PC-3 (cell line): ENCODE data around the gene UBE2S. TPM values are rescaled to one million over a fixed set of nuclear protein-coding genes. Genes with fewer than 3 reads are reported as not detected.

Experiments
- ATAC-seq: fragments of 200-7000 bp; cut with Tn5 transposase; 2 replicates; pipeline ENCODE4 v1.9.1; 2020; ENCODE audit warnings: mild to moderate bottlenecking, moderate library complexity
- BruUV-seq: library from RNA; stranded (reverse); fragments of 400-500 nt; replicated peaks from 2 replicates; lab custom pipeline; 2021; lab: Mats Ljungman, UMichigan
- CTCF ChIA-PET: fragments of 300-600 bp; sonication (Branson Sonifier 250); formaldehyde crosslinking; loops from one replicate; lab custom pipeline; 2022; ENCODE audit warnings: antibody characterized with exemption; lab: Charles Lee
- POLR2A ChIA-PET: fragments of 300-600 bp; sonication (Branson Sonifier 250); formaldehyde crosslinking; loops from one replicate; lab custom pipeline; 2022; ENCODE audit warnings: antibody characterized with exemption; ENCODE audit not compliant: unreplicated experiment; lab: Charles Lee
- DNase-seq: peaks from one replicate; pipeline ENCODE4 v3.0.0-alpha.2; 2015
- H2AFZ ChIP-seq: fragments of 300-600 bp; sonication (generic); 2 replicates; pipeline ENCODE4 v1.6.0; 2016; ENCODE audit warnings: antibody characterized with exemption, low read length
- H3F3A ChIP-seq: fragments of 300-600 bp; sonication (generic); one replicate; pipeline ENCODE4 v1.6.0; 2017; ENCODE audit warnings: antibody characterized with exemption, low read length, control low read depth, mild to moderate bottlenecking; ENCODE audit not compliant: unreplicated experiment
- H3K27ac ChIP-seq: fragments of 300-600 bp; sonication (generic); 2 replicates; pipeline ENCODE4 v1.5.1; 2016; ENCODE audit warnings: mild to moderate bottlenecking, low read length
- H3K27me3 ChIP-seq: fragments of 300-600 bp; sonication (generic); 2 replicates; pipeline ENCODE4 v1.6.1; 2016; ENCODE audit warnings: low read length, mixed read lengths
- H3K36me3 ChIP-seq: fragments of 300-600 bp; sonication (generic); 2 replicates; pipeline ENCODE4 v1.6.1; 2016; ENCODE audit warnings: low read depth, mixed run types, low read length, mixed read lengths
- H3K4me1 ChIP-seq: fragments of 300-600 bp; sonication (generic); 2 replicates; pipeline ENCODE4 v1.5.1; 2016; ENCODE audit warnings: low read length; ENCODE audit not compliant: insufficient read depth
- H3K4me2 ChIP-seq: fragments of 300-600 bp; sonication (generic); 2 replicates; pipeline ENCODE4 v1.6.0; 2016; ENCODE audit warnings: low read length
- H3K4me3 ChIP-seq: fragments of 300-600 bp; sonication (generic); 2 replicates; pipeline ENCODE4 v1.5.1; 2016; ENCODE audit warnings: mild to moderate bottlenecking, low read length, mixed read lengths
- H3K79me2 ChIP-seq: fragments of 300-600 bp; sonication (generic); 2 replicates; pipeline ENCODE4 v1.6.1; 2017; ENCODE audit warnings: low read length, mixed read lengths
- H3K9ac ChIP-seq: fragments of 300-600 bp; sonication (generic); 2 replicates; pipeline ENCODE4 v1.6.0; 2016; ENCODE audit warnings: mild to moderate bottlenecking, low read length
- H3K9me2 ChIP-seq: fragments of 300-600 bp; sonication (generic); replicated peaks from 2 replicates; pipeline ENCODE4 v1.6.1; 2016; ENCODE audit warnings: mixed run types, low read length, mixed read lengths
- H3K9me3 ChIP-seq: fragments of 300-600 bp; sonication (generic); 2 replicates; pipeline ENCODE4 v1.6.1; 2016; ENCODE audit warnings: low read length, mixed read lengths
- H4K20me1 ChIP-seq: fragments of 300-600 bp; sonication (generic); 2 replicates; pipeline ENCODE4 v1.6.1; 2016; ENCODE audit warnings: low read length, mixed read lengths
- CTCF ChIP-seq: fragments of 300-600 bp; sonication (generic); conservative IDR thresholded peaks from 2 replicates; pipeline ENCODE4 v1.5.1; 2017; ENCODE audit warnings: antibody characterized with exemption, low read depth, mild to moderate bottlenecking, low read length
- EZH2 ChIP-seq: fragments of 300-600 bp; sonication (generic); IDR thresholded peaks from one replicate; pipeline ENCODE4 v1.6.1; 2017; ENCODE audit warnings: antibody characterized with exemption, mild to moderate bottlenecking, low read length; ENCODE audit not compliant: unreplicated experiment
- EZH2phosphoT487 ChIP-seq: fragments of 300-600 bp; sonication (generic); IDR thresholded peaks from 2 replicates; pipeline ENCODE4 v1.6.1; 2018; ENCODE audit warnings: mild to moderate bottlenecking, antibody characterized with exemption, low read length, borderline replicate concordance
- intact Hi-C: fragments of 100-400 bp; cut with micrococcal nuclease; formaldehyde crosslinking; loops from 2 replicates; pipeline ENCODE4 v1.9.0; 2023
- total RNA-seq: library from RNA; depleted of rRNA; stranded (reverse); fragments of >200 nt; gene quantifications from 2 replicates; pipeline ENCODE4 v1.2.3, GENCODE V29; 2014

The UBE2S gene
- total RNA-seq, 1 experiment from 2014 or later, result 2,245 TPM

GRCh38 chr19:55392820-55393761, 14.5 kb downstream of the UBE2S start:
- no peak for DNase-seq
- CTCF ChIA-PET, result no interaction called here
- intact Hi-C loops, result no loop called here

GRCh38 chr19:55391702-55392615, 15.6 kb downstream of the UBE2S start:
- Histone ChIP-seq H3K27me3 (no peaks in the 10 kb centered on the region), H3K4me3 (no peak overlapping the region), H3K79me2 (peaks cover 29% of the 10 kb centered on the region), H2AFZ (no peak overlapping the region), H3K4me2 (no peak overlapping the region), H3K36me3 (peaks cover 27% of the 10 kb centered on the region), H3K9ac (no peak overlapping the region), H3K9me2 (no peaks in the 10 kb centered on the region), H3K27ac (no peak overlapping the region), H3F3A (peaks cover 7% of the 10 kb centered on the region), H3K9me3 (no peaks in the 10 kb centered on the region), H3K4me1 (peaks cover 17% of the 10 kb centered on the region), H4K20me1 (peaks cover 44% of the 10 kb centered on the region)
- ATAC-seq (peak; percentile 33), DNase-seq (peak; percentile 46)
- ChIA-PET POLR2A (interaction anchor here (1.0 kb wide), 1 partner anchor 15 kb away, joined by 14 read pairs; the partner anchor contains the start of gene UBE2S), CTCF (no interaction called here)
- no peak for TF ChIP-seq EZH2
- TF ChIP-seq CTCF, result no peak
- BruUV-seq, result no TSS peak
- intact Hi-C loops, result no loop called here

More at GRCh38 chr19:55392820-55393761, 14.5 kb downstream of the UBE2S start:
- Histone ChIP-seq H3K27me3 (no peaks in the 10 kb centered on the region), H3K4me2 (no peak overlapping the region), H3K9ac (no peak overlapping the region), H3K79me2 (peaks cover 18% of the 10 kb centered on the region), H4K20me1 (peaks cover 33% of the 10 kb centered on the region), H3K4me3 (no peak overlapping the region), H3K27ac (no peak overlapping the region), H3K36me3 (peaks cover 15% of the 10 kb centered on the region), H2AFZ (no peak overlapping the region), H3F3A (peaks cover 7% of the 10 kb centered on the region), H3K9me2 (no peaks in the 10 kb centered on the region), H3K9me3 (no peaks in the 10 kb centered on the region), H3K4me1 (peaks cover 6% of the 10 kb centered on the region)
- ATAC-seq, result no peak
- no peak for TF ChIP-seq CTCF
- TF ChIP-seq EZH2, result no peak
- TF ChIP-seq EZH2phosphoT487, result no peak
- POLR2A ChIA-PET, result no interaction called here
- no TSS peak for BruUV-seq
